CD4-positive, alpha-beta T cell treated with Interferon gamma for 1 hour (primary cell): ENCODE results near the gene CAMP.
"Not testable (repeated sequence)": the region's sequence is repeated elsewhere in the genome, so short reads cannot be mapped to it uniquely, and the experiment has no call there.

Source experiments
- DNase-seq: peaks from one replicate; pipeline ENCODE4 v3.0.0-alpha.2; 2020

Gene CAMP

GRCh38 chr3:48222616-48223513 is at the start of gene CAMP:
CAMP (plus strand) TSS chr3:48223495; CDS start chr3:48223512, 17 bp downstream.
- peak; percentile 79 for DNase-seq

- DNase-seq: no peak
Measured at GRCh38 chr3:48178072-48178471, 45.2 kb upstream of the CAMP start.

- no peak for DNase-seq
Measured at GRCh38 chr3:48180021-48180420, 43.3 kb upstream of the CAMP start.

- no peak for DNase-seq
Measured at GRCh38 chr3:48180531-48181253, 42.6 kb upstream of the CAMP start.

GRCh38 chr3:48184299-48184698 is 39.0 kb upstream of the CAMP start:
- no peak for DNase-seq

- no peak for DNase-seq
Measured at GRCh38 chr3:48185129-48185528, 38.2 kb upstream of the CAMP start.

- DNase-seq: no peak
Measured at GRCh38 chr3:48186631-48187300, 36.5 kb upstream of the CAMP start.

- DNase-seq: no peak
Measured at GRCh38 chr3:48187301-48187578, 36.1 kb upstream of the CAMP start.

GRCh38 chr3:48187579-48188265 is 35.6 kb upstream of the CAMP start:
- peak; percentile 18 for DNase-seq

- DNase-seq: peak; percentile 98
Measured at GRCh38 chr3:48188266-48189201, 34.8 kb upstream of the CAMP start, which contains the start of gene CDC25A. CDC25A (minus strand) TSS chr3:48188417; CDS start chr3:48187947, 470 bp downstream.

GRCh38 chr3:48189321-48189720 is 34.0 kb upstream of the CAMP start:
- no peak for DNase-seq

- DNase-seq: no peak
Measured at GRCh38 chr3:48190911-48191310, 32.4 kb upstream of the CAMP start.

- DNase-seq: no peak
Measured at GRCh38 chr3:48194446-48195071, 28.7 kb upstream of the CAMP start.

- DNase-seq: no peak
Measured at GRCh38 chr3:48196611-48197010, 26.7 kb upstream of the CAMP start.

- no peak for DNase-seq
Measured at GRCh38 chr3:48199117-48199516, 24.2 kb upstream of the CAMP start.

- DNase-seq: no peak
Measured at GRCh38 chr3:48202632-48203031, 20.7 kb upstream of the CAMP start.

GRCh38 chr3:48208076-48208475 is 15.2 kb upstream of the CAMP start:
- DNase-seq: no peak

- DNase-seq: no peak
Measured at GRCh38 chr3:48209445-48209844, 13.8 kb upstream of the CAMP start.

- not testable (repeated sequence) for DNase-seq
Measured at GRCh38 chr3:48210534-48210933, 12.8 kb upstream of the CAMP start.

GRCh38 chr3:48211776-48212175 is 11.5 kb upstream of the CAMP start:
- DNase-seq: not testable (repeated sequence)

- no peak for DNase-seq
Measured at GRCh38 chr3:48214225-48214624, 9.1 kb upstream of the CAMP start.
